Neural progenitor cell (in vitro differentiated cells): ENCODE results near the gene KDM6A. TPM values are rescaled to one million over a fixed set of nuclear protein-coding genes. Genes with fewer than 3 reads are reported as not detected.

Source experiments
- DNase-seq: peaks from one replicate; pipeline ENCODE4 v3.0.0-alpha.2; 2016; ENCODE audit warnings: low spot score
- H2AFZ ChIP-seq: fragments of 200-600 bp; sonication (generic); replicated peaks from 2 replicates; pipeline ENCODE4 v1.6.1; 2016; ENCODE audit warnings: antibody characterized with exemption
- H3F3A ChIP-seq: fragments of 200-600 bp; sonication (generic); 2 replicates; pipeline ENCODE4 v1.6.1; 2016; ENCODE audit warnings: antibody characterized with exemption, low read depth
- H3K27ac ChIP-seq: fragments of 200-600 bp; sonication (generic); 2 replicates; pipeline ENCODE4 v1.5.1; 2016; ENCODE audit warnings: mild to moderate bottlenecking
- H3K27me3 ChIP-seq: fragments of 200-600 bp; sonication (generic); 2 replicates; pipeline ENCODE4 v1.6.1; 2016; ENCODE audit warnings: mild to moderate bottlenecking, moderate library complexity
- H3K36me3 ChIP-seq: fragments of 200-600 bp; sonication (generic); 2 replicates; pipeline ENCODE4 v1.5.1; 2016
- H3K4me1 ChIP-seq: fragments of 200-600 bp; sonication (generic); 2 replicates; pipeline ENCODE4 v1.6.1; 2016; ENCODE audit warnings: mixed run types
- H3K4me2 ChIP-seq: fragments of 200-600 bp; sonication (generic); 2 replicates; pipeline ENCODE4 v1.6.1; 2016
- H3K4me3 ChIP-seq: fragments of 200-600 bp; sonication (generic); 2 replicates; pipeline ENCODE4 v1.5.1; 2016
- H3K79me2 ChIP-seq: fragments of 200-600 bp; sonication (generic); 2 replicates; pipeline ENCODE4 v1.6.1; 2016; ENCODE audit warnings: low read depth
- H3K9ac ChIP-seq: fragments of 200-600 bp; sonication (generic); 2 replicates; pipeline ENCODE4 v1.6.1; 2016
- H3K9me3 ChIP-seq: fragments of 200-600 bp; sonication (generic); 2 replicates; pipeline ENCODE4 v1.5.1; 2016; ENCODE audit warnings: low read depth
- H4K20me1 ChIP-seq: fragments of 200-600 bp; sonication (generic); 2 replicates; pipeline ENCODE4 v1.6.1; 2016; ENCODE audit warnings: low read depth
- H3K27ac Mint-ChIP-seq: 3 replicates; pipeline ENCODE4 v1.8.0; 2021; ENCODE audit warnings: mixed read lengths
- H3K27me3 Mint-ChIP-seq: 2 replicates; pipeline ENCODE4 v1.8.0; 2022; ENCODE audit warnings: low read depth, mild to moderate bottlenecking, inconsistent platforms, moderate library complexity, mixed read lengths; ENCODE audit not compliant: insufficient read depth
- H3K36me3 Mint-ChIP-seq: 3 replicates; pipeline ENCODE4 v1.8.0; 2021; ENCODE audit warnings: mixed read lengths
- H3K4me1 Mint-ChIP-seq: 3 replicates; pipeline ENCODE4 v1.8.0; 2021; ENCODE audit warnings: mixed read lengths
- H3K4me3 Mint-ChIP-seq: 3 replicates; pipeline ENCODE4 v1.8.0; 2021; ENCODE audit warnings: mild to moderate bottlenecking, moderate library complexity, mixed read lengths
- H3K9me3 Mint-ChIP-seq: 3 replicates; pipeline ENCODE4 v1.8.0; 2020; ENCODE audit warnings: mixed read lengths
- EZH2 ChIP-seq: fragments of 200-600 bp; sonication (generic); IDR thresholded peaks from 2 replicates; pipeline ENCODE4 v1.6.1; 2017; ENCODE audit warnings: antibody characterized with exemption, mild to moderate bottlenecking, moderate library complexity
- EZH2phosphoT487 ChIP-seq: fragments of 200-600 bp; sonication (generic); IDR thresholded peaks from 2 replicates; pipeline ENCODE4 v1.6.1; 2017; ENCODE audit warnings: antibody characterized with exemption
- total RNA-seq: library from RNA; depleted of rRNA; stranded (reverse); fragments of >200 nt; gene quantifications from 2 replicates; pipeline ENCODE4 v1.2.3, GENCODE V29; 2015; ENCODE audit warnings: low replicate concordance
- TF ChIP-seq, protein P1 (sequence below): fragments of 200-600 bp; sonication (generic); IDR thresholded peaks from 2 replicates; pipeline ENCODE4 v1.5.1; 2017; ENCODE audit warnings: antibody characterized with exemption, mild to moderate bottlenecking

Gene KDM6A
- total RNA-seq, 1 donor from 2014 or later: 56.2 TPM

- Histone ChIP-seq H3K27me3 (no peaks in the 10 kb centered on the region), H2AFZ (no peak overlapping the region), H3K36me3 (no peaks in the 10 kb centered on the region), H3K9me3 (no peaks in the 10 kb centered on the region), H3K4me2 (no peak overlapping the region), H3F3A (no peaks in the 10 kb centered on the region), H3K4me3 (no peak overlapping the region), H3K9ac (no peak overlapping the region), H3K27ac (no peak overlapping the region), H3K79me2 (peaks cover 99% of the 10 kb centered on the region), H3K4me1 (no peaks in the 10 kb centered on the region), H4K20me1 (peaks cover 10% of the 10 kb centered on the region)
- Mint-ChIP-seq H3K27ac (no peak overlapping the region), H3K27me3 (peaks cover 2% of the 10 kb centered on the region), H3K9me3 (peaks cover 40% of the 10 kb centered on the region), H3K4me1 (no peaks in the 10 kb centered on the region), H3K4me3 (no peak overlapping the region), H3K36me3 (peaks cover 19% of the 10 kb centered on the region)
- TF ChIP-seq, protein P1, sequence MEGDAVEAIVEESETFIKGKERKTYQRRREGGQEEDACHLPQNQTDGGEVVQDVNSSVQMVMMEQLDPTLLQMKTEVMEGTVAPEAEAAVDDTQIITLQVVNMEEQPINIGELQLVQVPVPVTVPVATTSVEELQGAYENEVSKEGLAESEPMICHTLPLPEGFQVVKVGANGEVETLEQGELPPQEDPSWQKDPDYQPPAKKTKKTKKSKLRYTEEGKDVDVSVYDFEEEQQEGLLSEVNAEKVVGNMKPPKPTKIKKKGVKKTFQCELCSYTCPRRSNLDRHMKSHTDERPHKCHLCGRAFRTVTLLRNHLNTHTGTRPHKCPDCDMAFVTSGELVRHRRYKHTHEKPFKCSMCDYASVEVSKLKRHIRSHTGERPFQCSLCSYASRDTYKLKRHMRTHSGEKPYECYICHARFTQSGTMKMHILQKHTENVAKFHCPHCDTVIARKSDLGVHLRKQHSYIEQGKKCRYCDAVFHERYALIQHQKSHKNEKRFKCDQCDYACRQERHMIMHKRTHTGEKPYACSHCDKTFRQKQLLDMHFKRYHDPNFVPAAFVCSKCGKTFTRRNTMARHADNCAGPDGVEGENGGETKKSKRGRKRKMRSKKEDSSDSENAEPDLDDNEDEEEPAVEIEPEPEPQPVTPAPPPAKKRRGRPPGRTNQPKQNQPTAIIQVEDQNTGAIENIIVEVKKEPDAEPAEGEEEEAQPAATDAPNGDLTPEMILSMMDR: no peak
- TF ChIP-seq EZH2: no peak
- TF ChIP-seq EZH2phosphoT487: no peak
- no peak for DNase-seq
These were observed 45.7 kb downstream of the KDM6A start for GRCh38 chrX:44918722-44919121.

- H2AFZ ChIP-seq: no peak overlapping the region
- peaks cover 99% of the 10 kb centered on the region for H3K79me2 ChIP-seq
- H3K4me1 ChIP-seq: no peaks in the 10 kb centered on the region
- H3F3A ChIP-seq: no peaks in the 10 kb centered on the region
- H3K4me1 Mint-ChIP-seq: no peaks in the 10 kb centered on the region
- DNase-seq: no peak
- peaks cover 49% of the 10 kb centered on the region for H3K9me3 Mint-ChIP-seq
- TF ChIP-seq EZH2 (no peak), EZH2phosphoT487 (no peak)
- TF ChIP-seq, protein P1: no peak
- H3K27ac ChIP-seq: no peak overlapping the region
- H3K27me3 Mint-ChIP-seq: peaks cover 2% of the 10 kb centered on the region
- H4K20me1 ChIP-seq: peaks cover 17% of the 10 kb centered on the region
- no peaks in the 10 kb centered on the region for H3K36me3 ChIP-seq
- no peaks in the 10 kb centered on the region for H3K27me3 ChIP-seq
- H3K9ac ChIP-seq: no peak overlapping the region
- no peak overlapping the region for H3K4me2 ChIP-seq
- no peak overlapping the region for H3K4me3 Mint-ChIP-seq
- H3K36me3 Mint-ChIP-seq: peaks cover 23% of the 10 kb centered on the region
- peaks cover 5% of the 10 kb centered on the region for H3K9me3 ChIP-seq
- H3K4me3 ChIP-seq: no peak overlapping the region
- no peak overlapping the region for H3K27ac Mint-ChIP-seq
These were observed 50.0 kb downstream of the KDM6A start for GRCh38 chrX:44922980-44923379.

- H3K9ac ChIP-seq: no peak overlapping the region
- peaks cover 56% of the 10 kb centered on the region for H3K9me3 Mint-ChIP-seq
These were observed 54.4 kb downstream of the KDM6A start for GRCh38 chrX:44927398-44927797.

More at GRCh38 chrX:44927398-44927797, 54.4 kb downstream of the KDM6A start:
- Mint-ChIP-seq H3K4me3 (no peak overlapping the region), H3K4me1 (no peaks in the 10 kb centered on the region), H3K27ac (no peak overlapping the region), H3K36me3 (peaks cover 17% of the 10 kb centered on the region), H3K27me3 (peaks cover 1% of the 10 kb centered on the region)
- Histone ChIP-seq H3K27me3 (no peaks in the 10 kb centered on the region), H2AFZ (no peak overlapping the region), H4K20me1 (peaks cover 13% of the 10 kb centered on the region), H3F3A (no peaks in the 10 kb centered on the region), H3K4me1 (no peaks in the 10 kb centered on the region), H3K4me3 (no peak overlapping the region), H3K9me3 (peaks cover 17% of the 10 kb centered on the region), H3K4me2 (no peak overlapping the region), H3K79me2 (peaks cover 100% of the 10 kb centered on the region), H3K27ac (no peak overlapping the region), H3K36me3 (no peaks in the 10 kb centered on the region)
- TF ChIP-seq EZH2 (no peak), EZH2phosphoT487 (no peak)
- TF ChIP-seq, protein P1: no peak
- no peak for DNase-seq
